NCI-H524 (cell line): ENCODE measurements around the gene TNN.

Experiments used
- DNase-seq, 2 experiments: peaks; one replicate each; lab custom pipeline; 2025; lab: John Stamatoyannopoulos, UW

Gene TNN

GRCh38 chr1:175147569-175147968 lies 79.9 kb downstream of the TNN start:
- DNase-seq: no peak

- no peak for DNase-seq
These were observed 80.4 kb downstream of the TNN start for GRCh38 chr1:175148068-175148467.

GRCh38 chr1:175150596-175151319 lies 83.1 kb downstream of the TNN start:
- no peak for DNase-seq

- DNase-seq: peak in 1 of 2 experiments; percentile 51
These were observed 84.5 kb downstream of the TNN start for GRCh38 chr1:175152006-175152652.

GRCh38 chr1:175154629-175155472 lies 87.2 kb downstream of the TNN start:
- peak; percentile 32 to 73 for DNase-seq

GRCh38 chr1:175155473-175155856 lies 87.8 kb downstream of the TNN start:
- DNase-seq: no peak

- DNase-seq: no peak
These were observed 88.3 kb downstream of the TNN start for GRCh38 chr1:175155936-175156335.

GRCh38 chr1:175157200-175157599 lies 89.6 kb downstream of the TNN start:
- no peak for DNase-seq

- peak in 1 of 2 experiments; percentile 38 for DNase-seq
These were observed 90.5 kb downstream of the TNN start for GRCh38 chr1:175158170-175158591.

GRCh38 chr1:175162955-175163354 lies 95.3 kb downstream of the TNN start:
- DNase-seq: no peak

- no peak for DNase-seq
These were observed 96.1 kb downstream of the TNN start for GRCh38 chr1:175163702-175164101.

GRCh38 chr1:175164751-175165150 lies 97.1 kb downstream of the TNN start:
- no peak for DNase-seq

GRCh38 chr1:175166746-175167145 lies 99.1 kb downstream of the TNN start:
- DNase-seq: no peak

- DNase-seq: no peak
These were observed 100.2 kb downstream of the TNN start for GRCh38 chr1:175167861-175168260.

- no peak for DNase-seq
These were observed 101.1 kb downstream of the TNN start for GRCh38 chr1:175168782-175169181.

GRCh38 chr1:175169286-175170018 lies 101.8 kb downstream of the TNN start:
- DNase-seq: no peak

- DNase-seq: no peak
These were observed 103.6 kb downstream of the TNN start for GRCh38 chr1:175171036-175171913.

- DNase-seq: no peak
These were observed 104.9 kb downstream of the TNN start for GRCh38 chr1:175172503-175172902.

- DNase-seq: no peak
These were observed 105.9 kb downstream of the TNN start for GRCh38 chr1:175173531-175173930.

GRCh38 chr1:175174309-175175102 lies 106.9 kb downstream of the TNN start:
- DNase-seq: no peak
